NCI-H146 treated with DMSO at 0.1 percent for 48 hours (cell line): ENCODE data around the gene CDC42EP5.
A peak's percentile ranks its signal among the peaks of the same experiment; 100 is the strongest.
"Not testable (repeated sequence)": the region's sequence is repeated elsewhere in the genome, so short reads cannot be mapped to it uniquely, and the experiment has no call there.

Source experiments
- DNase-seq: peaks from one replicate; lab custom pipeline; 2025; ENCODE audit not compliant: unreplicated experiment; lab: John Stamatoyannopoulos, UW

Gene CDC42EP5

GRCh38 chr19:54489766-54490165 is 16.7 kb upstream of the CDC42EP5 start:
- DNase-seq, result no peak

GRCh38 chr19:54489341-54489740 is 16.2 kb upstream of the CDC42EP5 start:
- DNase-seq, result no peak

- DNase-seq, result no peak
These were observed 12.8 kb upstream of the CDC42EP5 start for GRCh38 chr19:54485851-54486250.

- DNase-seq, result no peak
These were observed 11.4 kb upstream of the CDC42EP5 start for GRCh38 chr19:54484451-54484850.

- no peak for DNase-seq
These were observed 9.8 kb upstream of the CDC42EP5 start for GRCh38 chr19:54482889-54483288.

GRCh38 chr19:54481326-54481930 is 8.3 kb upstream of the CDC42EP5 start:
- peak; percentile 34 for DNase-seq

GRCh38 chr19:54480051-54480450 is 7.0 kb upstream of the CDC42EP5 start:
- no peak for DNase-seq

- peak; percentile 8 for DNase-seq
These were observed 5.7 kb upstream of the CDC42EP5 start for GRCh38 chr19:54478677-54479266.

- no peak for DNase-seq
These were observed 4.6 kb upstream of the CDC42EP5 start for GRCh38 chr19:54477650-54478049.

- DNase-seq, result no peak
These were observed 2.6 kb upstream of the CDC42EP5 start for GRCh38 chr19:54475706-54476105.

- no peak for DNase-seq
These were observed 836 bp upstream of the CDC42EP5 start for GRCh38 chr19:54473892-54474372.

GRCh38 chr19:54470991-54471782 is 1.9 kb downstream of the CDC42EP5 start:
- no peak for DNase-seq

- no peak for DNase-seq
These were observed 2.7 kb downstream of the CDC42EP5 start for GRCh38 chr19:54470276-54470887.

GRCh38 chr19:54469496-54469934 is 3.6 kb downstream of the CDC42EP5 start:
- no peak for DNase-seq

- not testable (repeated sequence) for DNase-seq
These were observed 7.0 kb downstream of the CDC42EP5 start for GRCh38 chr19:54466110-54466480.

GRCh38 chr19:54465426-54466109 is 7.5 kb downstream of the CDC42EP5 start:
- no peak for DNase-seq

GRCh38 chr19:54464630-54465425 is 8.3 kb downstream of the CDC42EP5 start:
- DNase-seq, result peak; percentile 72

GRCh38 chr19:54464044-54464629 is 9.0 kb downstream of the CDC42EP5 start:
- DNase-seq, result peak; percentile 70

- no peak for DNase-seq
These were observed 9.5 kb downstream of the CDC42EP5 start, which contains the start of gene LENG9 for GRCh38 chr19:54463531-54464043. LENG9 (minus strand) TSS chr19:54463778; CDS start chr19:54463526, 252 bp downstream.
